ENCODE results near the gene TBCA. TPM values are rescaled to one million over a fixed set of nuclear protein-coding genes. Genes with fewer than 3 reads are reported as not detected.

TBCA gene
- total RNA-seq, 4 donors from 2014 or later, result 93.7 to 130 (median 100) TPM

- H3K4me3 ChIP-seq (ENCODE audit: low read depth, poor library complexity, severe bottlenecking), result no peak overlapping the region
- intact Hi-C loops (cut with DNase I; ENCODE audit: low total_unique reads), result no loop called here
- WGBS, 2 donors, result 78 to 86% methylated on average over 5 of the region's 5 CpGs
- no peak for DNase-seq (ENCODE audit: low spot score in 2 of 2)
- TF ChIP-seq POLR2A (IDR thresholded peaks at IDR 0.05), result no peak
- TF ChIP-seq CTCF (IDR thresholded peaks at IDR 0.05), result no peak
Measured at GRCh38 chr5:77771452-77771851, 4.7 kb downstream of the TBCA start.

- intact Hi-C loops (cut with DNase I; ENCODE audit: low total_unique reads), result no loop called here
- 91 to 96% methylated on average over 4 of the region's 4 CpGs for WGBS, 2 donors
- DNase-seq (ENCODE audit: low spot score in 2 of 2), result no peak
- H3K4me3 ChIP-seq (ENCODE audit: low read depth, poor library complexity, severe bottlenecking), result no peak overlapping the region
- TF ChIP-seq CTCF (IDR thresholded peaks at IDR 0.05) (no peak), POLR2A (IDR thresholded peaks at IDR 0.05) (no peak)
Measured at GRCh38 chr5:77770293-77771005, 5.7 kb downstream of the TBCA start.

GRCh38 chr5:77768978-77769377, 7.2 kb downstream of the TBCA start:
- no peak for TF ChIP-seq CTCF (IDR thresholded peaks at IDR 0.05)
- TF ChIP-seq POLR2A (IDR thresholded peaks at IDR 0.05), result no peak
- no peak for DNase-seq (ENCODE audit: low spot score in 2 of 2)
- intact Hi-C loops (cut with DNase I; ENCODE audit: low total_unique reads), result no loop called here
- no peak overlapping the region for H3K4me3 ChIP-seq (ENCODE audit: low read depth, poor library complexity, severe bottlenecking)

- no peak for TF ChIP-seq POLR2A (IDR thresholded peaks at IDR 0.05)
- no peak for TF ChIP-seq CTCF (IDR thresholded peaks at IDR 0.05)
- intact Hi-C loops (cut with DNase I; ENCODE audit: low total_unique reads), result no loop called here
- H3K4me3 ChIP-seq (ENCODE audit: low read depth, poor library complexity, severe bottlenecking), result no peak overlapping the region
- DNase-seq (ENCODE audit: low spot score in 2 of 2), result no peak
- WGBS, 2 donors, result 95 to 98% methylated on average over 1 of the region's 1 CpG
Measured at GRCh38 chr5:77767301-77767700, 8.8 kb downstream of the TBCA start.

- no peak for DNase-seq (ENCODE audit: low spot score in 2 of 2)
- H3K4me3 ChIP-seq (ENCODE audit: low read depth, poor library complexity, severe bottlenecking), result no peak overlapping the region
- TF ChIP-seq CTCF (IDR thresholded peaks at IDR 0.05), result no peak
- no peak for TF ChIP-seq POLR2A (IDR thresholded peaks at IDR 0.05)
- intact Hi-C loops (cut with DNase I; ENCODE audit: low total_unique reads), result no loop called here
- WGBS, 2 donors, result 63 to 64% methylated on average over 3 of the region's 3 CpGs
Measured at GRCh38 chr5:77761606-77762005, 14.5 kb downstream of the TBCA start.
